Left colon (tissue), 2 donors: ENCODE data around the gene B4GALNT4. TPM values are rescaled to one million over a fixed set of nuclear protein-coding genes. Genes with fewer than 3 reads are reported as not detected.
"Not testable (repeated sequence)": the region's sequence is repeated elsewhere in the genome, so short reads cannot be mapped to it uniquely, and the experiment has no call there.

ENCODE experiments used
- ATAC-seq: fragments of 200-7000 bp; cut with Tn5 transposase; one replicate; pipeline ENCODE4 v1.9.1; 2020; ENCODE audit warnings: mild to moderate bottlenecking, moderate library complexity
- DNase-seq, 2 donors: peaks; one replicate each; pipeline ENCODE4 v3.0.0-alpha.2; 2020
- intact Hi-C, 2 donors: fragments of 100-400 bp; cut with DNase I in 1 of 2; cut with micrococcal nuclease in 1 of 2; formaldehyde crosslinking; loops; one replicate each; pipeline versions ENCODE4 v1.11.2 to v1.14.0; 2022; cut with DNase I, micrococcal nuclease
- total RNA-seq, 2 donors: library from RNA; stranded (reverse); fragmentation: NEBNext Ultra II Directional; extraction: Animal tissue kit (Norgen Biotek cat#: 25700); gene quantifications; one replicate each; pipeline ENCODE4 v1.2.1, GENCODE V29; 2021
- donor health status: DM: no; HTN: no; CAD: no.
- donor health status: DM: yes; HTN: yes; CAD: no.

Gene B4GALNT4
- total RNA-seq, 2 donors from 2014 or later = 2.4 to 3.3 TPM

GRCh38 chr11:382081-382629 lies 12.9 kb downstream of the B4GALNT4 start:
- intact Hi-C loops = no loop called here
- DNase-seq = no peak
- ATAC-seq = no peak

- intact Hi-C loops = no loop called here
- no peak for ATAC-seq
- DNase-seq = no peak
Measured at GRCh38 chr11:383431-383830, 14.1 kb downstream of the B4GALNT4 start.

- DNase-seq (no peak), ATAC-seq (no peak)
- intact Hi-C loops = no loop called here
Measured at GRCh38 chr11:384511-384910, 15.2 kb downstream of the B4GALNT4 start.

- ATAC-seq (no peak), DNase-seq (no peak)
- intact Hi-C loops = no loop called here
Measured at GRCh38 chr11:385594-386351, 16.5 kb downstream of the B4GALNT4 start.

- ATAC-seq (no peak), DNase-seq (no peak)
- intact Hi-C loops = no loop called here
Measured at GRCh38 chr11:386483-386882, 17.2 kb downstream of the B4GALNT4 start.

- DNase-seq (no peak), ATAC-seq (no peak)
- intact Hi-C loops = no loop called here
Measured at GRCh38 chr11:387193-387793, 18.0 kb downstream of the B4GALNT4 start.

- DNase-seq, ATAC-seq, intact Hi-C loops: not testable (repeated sequence)
Measured at GRCh38 chr11:389369-389768, 20.1 kb downstream of the B4GALNT4 start.

- intact Hi-C loops = no loop called here
- peak in 1 of 2 donors; percentile 74 for DNase-seq
- no peak for ATAC-seq
Measured at GRCh38 chr11:390175-390574, 20.9 kb downstream of the B4GALNT4 start.

GRCh38 chr11:391117-392017 lies 22.1 kb downstream of the B4GALNT4 start:
- no peak for DNase-seq
- intact Hi-C loops = no loop called here

GRCh38 chr11:392102-392777 lies 22.9 kb downstream of the B4GALNT4 start:
- DNase-seq (no peak), ATAC-seq (no peak)
- intact Hi-C loops = no loop called here

More at GRCh38 chr11:391117-392017, 22.1 kb downstream of the B4GALNT4 start:
- ATAC-seq = no peak

- ATAC-seq (peak; percentile 7), DNase-seq (peak in 1 of 2 donors; percentile 33)
- intact Hi-C loops = no loop called here
Measured at GRCh38 chr11:393219-394033, 24.1 kb downstream of the B4GALNT4 start.

- peak; percentile 91 to 94 for DNase-seq
- peak; percentile 88 for ATAC-seq
- intact Hi-C loops = no loop called here
Measured at GRCh38 chr11:394034-394857, 24.9 kb downstream of the B4GALNT4 start, which contains the start of gene PKP3. TSS of gene PKP3 (plus strand) at chr11:394209. CDS start at chr11:394293, 84 bp downstream.

GRCh38 chr11:394858-395655 lies 25.8 kb downstream of the B4GALNT4 start:
- DNase-seq (no peak), ATAC-seq (peak; percentile 16)

GRCh38 chr11:395866-396265 lies 26.6 kb downstream of the B4GALNT4 start:
- DNase-seq (no peak), ATAC-seq (no peak)
- intact Hi-C loops = no loop called here

More at GRCh38 chr11:394858-395655, 25.8 kb downstream of the B4GALNT4 start:
- intact Hi-C loops = no loop called here

- intact Hi-C loops = no loop called here
- no peak for ATAC-seq
- no peak for DNase-seq
Measured at GRCh38 chr11:396511-396947, 27.2 kb downstream of the B4GALNT4 start.

- ATAC-seq (no peak), DNase-seq (peak in 1 of 2 donors; percentile 64)
- intact Hi-C loops = no loop called here
Measured at GRCh38 chr11:396948-397548, 27.7 kb downstream of the B4GALNT4 start.
